ENCODE results near the gene SDK1.

GRCh38 chr7:3495954-3496353, 194.9 kb downstream of the SDK1 start:
- TF ChIP-seq ZNF768 (tag by site-specific recombination; IDR thresholded peaks at IDR 0.05) (no peak), ZNF274 (IDR thresholded peaks at IDR 0.05; ENCODE audit: low read length) (no peak), ZNF274 (tag by site-specific recombination; IDR thresholded peaks at IDR 0.05; ENCODE audit: borderline replicate concordance) (no peak), ZNF830 (tag by site-specific recombination; IDR thresholded peaks at IDR 0.05; ENCODE audit: low read depth) (no peak), TCF7L2 (IDR thresholded peaks at IDR 0.05; ENCODE audit: borderline replicate concordance, low read depth, low read length) (no peak), ZIC2 (tag by site-specific recombination; IDR thresholded peaks at IDR 0.05) (no peak), ZNF521 (tag by site-specific recombination; IDR thresholded peaks at IDR 0.05) (no peak), ZFHX2 (tag by site-specific recombination; conservative IDR thresholded peaks at IDR 0.05) (no peak)
- TF ChIP-seq, protein P1, sequence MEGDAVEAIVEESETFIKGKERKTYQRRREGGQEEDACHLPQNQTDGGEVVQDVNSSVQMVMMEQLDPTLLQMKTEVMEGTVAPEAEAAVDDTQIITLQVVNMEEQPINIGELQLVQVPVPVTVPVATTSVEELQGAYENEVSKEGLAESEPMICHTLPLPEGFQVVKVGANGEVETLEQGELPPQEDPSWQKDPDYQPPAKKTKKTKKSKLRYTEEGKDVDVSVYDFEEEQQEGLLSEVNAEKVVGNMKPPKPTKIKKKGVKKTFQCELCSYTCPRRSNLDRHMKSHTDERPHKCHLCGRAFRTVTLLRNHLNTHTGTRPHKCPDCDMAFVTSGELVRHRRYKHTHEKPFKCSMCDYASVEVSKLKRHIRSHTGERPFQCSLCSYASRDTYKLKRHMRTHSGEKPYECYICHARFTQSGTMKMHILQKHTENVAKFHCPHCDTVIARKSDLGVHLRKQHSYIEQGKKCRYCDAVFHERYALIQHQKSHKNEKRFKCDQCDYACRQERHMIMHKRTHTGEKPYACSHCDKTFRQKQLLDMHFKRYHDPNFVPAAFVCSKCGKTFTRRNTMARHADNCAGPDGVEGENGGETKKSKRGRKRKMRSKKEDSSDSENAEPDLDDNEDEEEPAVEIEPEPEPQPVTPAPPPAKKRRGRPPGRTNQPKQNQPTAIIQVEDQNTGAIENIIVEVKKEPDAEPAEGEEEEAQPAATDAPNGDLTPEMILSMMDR (tag by site-specific recombination; IDR thresholded peaks at IDR 0.05): no peak

All from HEK293 (cell line).